Hippocampal formation (tissue), 2 donors: ENCODE results near the gene CDC23.
"Not testable (repeated sequence)": the region's sequence is repeated elsewhere in the genome, so short reads cannot be mapped to it uniquely, and the experiment has no call there.

Source experiments
- DNase-seq, 2 donors: peaks; one replicate each; lab custom pipeline; 2025; lab: John Stamatoyannopoulos, UW

The CDC23 gene, protein sequence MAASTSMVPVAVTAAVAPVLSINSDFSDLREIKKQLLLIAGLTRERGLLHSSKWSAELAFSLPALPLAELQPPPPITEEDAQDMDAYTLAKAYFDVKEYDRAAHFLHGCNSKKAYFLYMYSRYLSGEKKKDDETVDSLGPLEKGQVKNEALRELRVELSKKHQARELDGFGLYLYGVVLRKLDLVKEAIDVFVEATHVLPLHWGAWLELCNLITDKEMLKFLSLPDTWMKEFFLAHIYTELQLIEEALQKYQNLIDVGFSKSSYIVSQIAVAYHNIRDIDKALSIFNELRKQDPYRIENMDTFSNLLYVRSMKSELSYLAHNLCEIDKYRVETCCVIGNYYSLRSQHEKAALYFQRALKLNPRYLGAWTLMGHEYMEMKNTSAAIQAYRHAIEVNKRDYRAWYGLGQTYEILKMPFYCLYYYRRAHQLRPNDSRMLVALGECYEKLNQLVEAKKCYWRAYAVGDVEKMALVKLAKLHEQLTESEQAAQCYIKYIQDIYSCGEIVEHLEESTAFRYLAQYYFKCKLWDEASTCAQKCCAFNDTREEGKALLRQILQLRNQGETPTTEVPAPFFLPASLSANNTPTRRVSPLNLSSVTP

DNA sequence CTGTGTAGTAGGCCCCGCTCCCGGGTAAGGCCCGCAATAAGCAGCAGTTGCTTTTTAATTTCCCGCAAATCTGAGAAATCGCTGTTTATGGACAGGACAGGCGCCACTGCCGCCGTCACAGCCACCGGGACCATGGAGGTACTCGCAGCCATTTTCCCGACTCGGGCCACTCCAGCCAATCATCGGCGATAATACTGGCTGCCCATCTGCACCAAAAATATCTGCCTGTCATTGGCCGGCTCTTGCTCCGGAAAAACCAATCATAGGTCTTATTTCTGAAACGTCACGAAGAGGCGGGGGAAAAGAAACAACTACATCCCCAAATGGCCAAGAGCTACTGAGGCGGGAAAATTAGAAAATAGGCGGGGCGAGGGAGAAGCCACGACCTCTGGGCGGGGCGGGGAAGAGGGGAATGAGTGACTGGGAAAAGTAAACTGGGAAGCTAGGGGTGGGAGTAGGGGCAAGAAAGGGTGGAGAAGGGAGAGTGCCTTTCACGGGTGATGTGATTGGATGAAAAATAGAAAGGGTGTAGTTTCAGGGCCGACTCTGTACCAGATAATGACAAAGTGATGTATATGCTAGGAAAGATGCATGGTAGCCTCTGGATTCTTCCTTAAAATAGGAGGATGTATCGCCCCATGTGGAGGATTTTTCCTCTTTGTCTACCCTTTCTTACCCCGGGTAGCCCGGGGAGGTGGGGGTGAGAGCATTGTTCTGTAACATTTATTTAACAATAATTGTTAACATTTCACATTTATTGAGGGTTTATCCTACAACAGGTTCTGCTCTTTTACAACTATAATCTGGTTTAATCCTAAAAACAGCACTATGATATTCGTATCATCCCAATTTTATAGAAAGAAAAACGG lies at the start of gene CDC23:
TSS of gene CDC23 (minus strand) at position 163 of the 869 bp plus-strand sequence. CDS start at position 152, 11 bp downstream.
- DNase-seq, result peak; percentile 91 to 96

DNA sequence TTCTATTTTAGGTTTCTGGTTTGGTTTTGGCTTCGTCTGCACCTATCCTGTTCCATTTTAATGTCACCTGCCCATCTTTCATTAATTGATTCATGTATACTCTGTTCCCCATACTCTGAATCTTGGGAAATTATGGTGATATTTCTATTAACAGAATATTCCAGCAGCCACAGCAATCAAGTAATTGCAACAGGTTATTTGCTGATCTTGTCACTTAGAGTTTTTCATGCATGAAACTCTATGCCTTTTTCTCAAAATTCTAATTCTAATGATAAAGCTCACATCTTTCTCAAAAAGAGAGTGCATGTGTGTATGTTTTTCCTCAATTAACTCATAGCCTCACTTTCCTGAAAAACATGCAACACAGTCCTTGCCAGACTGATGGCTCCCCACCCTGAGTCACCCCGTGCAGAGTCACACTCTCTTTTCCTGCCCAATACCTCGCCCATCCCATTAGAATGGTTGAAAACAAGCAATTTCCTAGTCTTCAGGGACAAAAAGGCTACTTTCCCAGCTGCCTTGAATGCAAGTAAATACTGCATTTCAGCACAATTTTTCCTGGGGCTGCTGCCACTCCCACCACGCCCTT lies 45.7 kb upstream of the CDC23 start:
- DNase-seq, result no peak

DNA sequence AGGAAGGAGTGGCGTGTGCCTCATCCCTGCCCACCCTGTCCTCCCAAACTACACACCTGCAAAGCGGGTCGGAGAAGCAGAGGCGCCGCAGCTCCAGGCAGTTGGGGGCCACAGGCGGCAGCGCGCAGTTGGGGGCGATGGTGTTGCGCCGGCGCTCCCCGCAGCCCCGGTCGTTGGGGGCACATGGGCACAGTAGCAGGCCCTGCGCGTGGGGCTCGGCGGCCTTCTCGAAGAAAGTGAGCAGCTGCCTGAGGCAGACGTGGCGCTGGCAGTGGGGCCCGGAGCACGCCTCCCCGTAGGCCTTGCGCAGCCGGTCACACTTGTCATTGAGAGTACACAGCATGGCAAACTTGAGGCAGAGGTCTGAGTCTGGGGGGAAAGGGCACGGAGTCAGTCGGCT lies 44.5 kb upstream of the CDC23 start:
- DNase-seq, result no peak

DNA sequence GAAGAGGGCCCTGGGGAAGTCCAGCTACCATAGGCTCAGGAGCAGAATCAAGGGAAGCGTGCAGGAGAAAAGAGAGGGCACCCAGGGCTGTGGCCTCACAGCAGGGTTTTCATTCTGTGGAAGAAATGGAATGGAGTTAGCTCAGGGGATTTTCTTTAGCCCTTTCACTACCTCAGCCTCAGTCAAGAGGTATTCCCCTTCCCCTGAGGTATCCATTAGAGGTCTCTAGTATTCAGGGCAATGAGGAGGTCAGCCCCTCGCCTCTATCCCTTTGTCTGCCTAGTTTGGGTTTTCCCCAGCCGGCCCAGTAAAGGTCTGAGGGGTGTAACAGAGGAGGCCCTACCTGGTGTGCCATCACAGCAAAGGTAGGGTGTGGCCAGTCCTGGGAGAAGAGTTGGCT lies 39.8 kb upstream of the CDC23 start:
- no peak for DNase-seq

DNA sequence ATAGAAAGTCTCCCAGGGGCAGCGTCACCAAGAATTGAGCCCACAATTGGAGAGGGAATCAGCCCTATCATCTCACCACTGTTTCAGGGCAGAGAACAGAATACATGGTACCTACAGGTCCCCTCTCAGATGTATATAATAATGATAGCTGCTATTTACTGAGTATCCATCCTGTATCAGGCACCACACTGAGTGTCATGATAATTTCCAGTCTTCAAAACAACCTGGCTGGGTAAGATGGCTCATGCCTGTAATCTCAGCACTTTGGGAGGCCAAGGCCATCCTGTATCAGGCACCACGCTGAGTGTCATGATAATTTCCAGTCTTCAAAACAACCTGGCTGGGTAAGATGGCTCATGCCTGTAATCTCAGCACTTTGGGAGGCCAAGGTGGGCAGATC lies 34.7 kb upstream of the CDC23 start:
- DNase-seq, result not testable (repeated sequence)

DNA sequence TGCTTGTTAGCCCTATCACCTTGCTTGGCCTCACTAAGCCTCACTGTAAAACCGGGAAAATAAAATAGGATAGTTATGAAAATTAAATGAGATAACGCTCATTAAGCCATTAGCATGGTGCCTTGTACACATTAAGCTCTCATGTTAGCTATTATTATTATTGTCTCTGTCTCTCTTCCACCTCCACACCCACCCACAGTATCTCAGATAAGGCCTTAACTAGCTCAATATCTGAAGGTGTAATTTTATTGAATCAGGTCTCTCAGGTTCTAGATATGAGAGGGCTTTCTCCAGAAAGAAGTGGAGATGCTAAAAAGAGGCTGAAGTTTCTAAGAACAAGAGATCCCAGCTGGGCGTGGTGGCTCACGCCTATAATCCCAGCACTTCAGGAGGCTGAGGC lies 33.7 kb upstream of the CDC23 start:
- DNase-seq, result no peak

DNA sequence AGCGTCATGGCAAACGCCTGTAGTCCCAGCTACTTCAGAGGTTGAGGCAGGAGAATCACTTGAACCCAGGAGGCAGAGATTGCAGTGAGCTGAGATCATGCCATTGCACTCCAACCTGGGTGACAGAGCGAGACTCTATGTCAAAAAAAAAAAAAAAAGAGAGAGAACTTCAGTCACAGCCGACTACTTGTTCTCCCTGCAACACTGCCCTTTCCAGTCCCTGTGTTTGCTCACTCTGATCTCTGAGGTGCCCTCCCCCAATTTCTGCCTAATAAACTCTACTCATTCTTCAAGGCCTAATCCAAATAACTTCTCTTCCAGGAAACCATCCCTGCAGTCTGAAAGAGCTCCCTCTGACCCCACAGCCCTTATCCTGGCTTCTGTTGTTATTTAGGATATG lies 33.2 kb upstream of the CDC23 start:
- no peak for DNase-seq

DNA sequence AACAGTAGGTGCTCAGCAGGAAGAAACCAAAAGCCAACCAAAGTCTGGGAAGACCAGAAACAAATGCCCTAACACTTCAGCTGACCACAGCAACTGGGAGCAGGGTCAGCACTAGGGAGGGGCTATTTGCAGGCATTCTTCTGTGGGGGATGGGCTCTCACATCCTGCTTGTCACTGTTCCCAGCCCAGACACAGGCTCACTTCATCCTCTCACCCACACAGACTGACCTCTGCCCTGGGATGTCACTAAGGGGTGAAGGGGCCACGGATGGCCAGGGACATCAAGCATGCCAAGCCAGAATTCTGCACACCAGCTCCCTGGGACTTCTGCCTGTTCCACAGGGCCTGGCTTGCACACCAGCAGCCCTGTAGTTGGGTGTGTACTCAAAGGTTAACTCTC lies 32.6 kb upstream of the CDC23 start:
- no peak for DNase-seq

DNA sequence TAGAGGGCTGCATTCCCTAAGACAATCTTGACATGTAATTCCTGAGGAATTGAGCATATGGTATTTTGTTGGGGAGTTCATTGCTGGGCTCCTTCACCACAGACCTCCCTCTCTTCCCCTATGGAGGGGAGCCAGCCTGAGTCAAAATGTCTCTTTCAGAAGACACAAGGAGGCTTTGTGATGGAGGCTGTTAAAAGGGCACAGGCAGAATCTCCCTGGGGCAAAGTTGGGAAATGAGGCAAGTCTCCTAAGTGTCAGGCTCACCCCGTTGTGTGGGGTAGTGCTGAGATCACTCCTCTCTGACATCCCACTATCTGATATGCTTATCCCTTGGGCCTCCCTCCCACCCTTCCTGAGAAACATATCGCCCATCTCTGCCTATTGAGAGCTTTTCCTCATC lies 30.7 kb upstream of the CDC23 start:
- DNase-seq, result peak in 1 of 2 donors; percentile 9

DNA sequence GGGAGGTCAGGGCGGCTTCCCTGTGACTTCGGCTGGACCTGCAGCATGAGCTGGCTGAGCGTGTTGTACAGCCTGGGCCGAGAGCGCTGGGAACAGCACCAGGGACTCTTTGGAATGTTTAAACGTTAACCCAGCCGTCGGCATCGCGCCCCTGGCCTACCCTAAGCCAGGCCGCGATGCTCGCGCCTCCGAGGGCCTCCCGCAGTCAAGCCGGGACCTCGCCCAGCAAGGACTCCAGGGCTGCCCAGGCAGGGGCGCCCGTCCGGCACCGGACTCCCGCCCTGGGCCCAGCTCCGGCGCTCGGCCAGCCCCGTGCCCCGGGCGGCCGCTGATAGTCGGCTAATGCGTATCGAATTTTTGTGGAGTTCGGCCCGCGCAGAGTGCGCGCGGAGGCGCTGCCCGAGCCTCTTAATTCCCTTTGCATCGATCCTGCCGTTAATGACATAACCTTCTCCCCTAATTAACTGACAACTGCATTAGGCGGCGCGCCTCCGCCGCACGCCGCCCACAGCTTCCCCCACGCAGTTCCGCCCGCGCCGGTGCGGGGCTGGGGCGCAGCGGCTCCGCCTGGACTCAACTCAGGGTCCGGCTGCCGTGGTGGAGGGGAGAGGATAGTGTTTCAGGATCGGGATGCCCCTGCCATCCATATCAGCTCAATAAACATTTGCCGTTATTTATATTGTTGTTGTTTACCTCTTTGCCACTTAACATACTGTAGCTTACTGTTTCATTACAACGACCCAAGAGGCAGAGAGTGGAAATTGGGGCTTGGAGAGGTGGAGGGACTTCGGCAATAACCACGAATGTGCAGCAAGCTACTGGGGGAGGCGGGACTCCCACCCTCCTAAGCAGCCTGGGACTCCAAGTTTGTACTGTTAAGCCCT lies 28.8 kb upstream of the CDC23 start:
- peak in 1 of 2 donors; percentile 7 for DNase-seq

DNA sequence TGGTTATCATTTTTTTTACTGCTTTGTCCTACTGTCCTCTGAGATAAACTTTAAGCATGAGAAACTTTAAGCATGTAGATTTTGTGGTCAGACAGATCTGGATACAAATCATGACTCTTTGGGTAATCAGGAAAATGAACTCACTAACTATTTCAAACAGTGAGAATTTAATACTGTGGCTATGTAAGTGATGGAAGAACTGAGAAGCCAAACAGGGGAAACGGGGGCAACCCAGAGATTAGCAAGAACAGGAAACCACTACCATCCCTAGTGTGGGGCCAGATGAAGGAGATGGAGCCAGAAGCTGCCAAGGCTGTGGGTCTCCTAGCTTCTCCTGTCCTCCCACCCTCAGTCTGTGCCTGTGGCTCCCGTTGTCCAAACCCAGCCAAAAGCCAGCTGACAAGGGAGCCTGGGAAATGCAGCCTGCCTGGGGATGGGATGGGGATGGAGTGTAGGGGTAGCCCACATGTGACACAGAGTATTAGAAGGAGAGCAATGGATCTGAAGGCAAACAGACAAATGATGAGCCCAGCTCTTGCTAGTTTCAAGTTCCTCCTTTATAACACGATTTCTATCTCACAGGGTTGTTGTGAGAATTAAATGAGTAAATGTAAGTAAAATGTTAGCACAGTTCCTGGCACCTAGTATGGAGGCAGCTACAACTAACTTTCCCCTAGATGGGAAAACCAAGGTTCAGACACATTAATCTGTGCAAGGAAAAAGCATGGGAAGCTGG lies 27.7 kb upstream of the CDC23 start:
- DNase-seq, result no peak

DNA sequence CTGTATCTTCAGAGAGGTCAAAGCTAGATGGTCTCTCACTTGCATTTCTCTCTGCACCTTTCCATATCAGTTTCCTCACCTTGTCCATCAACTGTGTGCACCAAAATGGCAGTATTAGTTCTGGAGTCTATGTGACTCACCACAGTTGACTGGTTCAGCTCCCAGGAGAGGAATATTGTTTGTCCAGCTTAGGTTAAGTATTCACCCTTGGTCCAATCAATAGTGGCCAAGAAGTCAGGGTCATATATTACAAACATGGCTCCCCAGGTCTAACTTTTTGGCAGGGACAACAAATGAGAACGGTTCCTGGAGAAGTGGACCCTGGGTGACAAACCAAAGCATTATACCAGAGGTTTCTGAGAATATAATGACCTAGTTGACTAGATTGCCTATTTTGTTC lies 24.9 kb upstream of the CDC23 start:
- no peak for DNase-seq

DNA sequence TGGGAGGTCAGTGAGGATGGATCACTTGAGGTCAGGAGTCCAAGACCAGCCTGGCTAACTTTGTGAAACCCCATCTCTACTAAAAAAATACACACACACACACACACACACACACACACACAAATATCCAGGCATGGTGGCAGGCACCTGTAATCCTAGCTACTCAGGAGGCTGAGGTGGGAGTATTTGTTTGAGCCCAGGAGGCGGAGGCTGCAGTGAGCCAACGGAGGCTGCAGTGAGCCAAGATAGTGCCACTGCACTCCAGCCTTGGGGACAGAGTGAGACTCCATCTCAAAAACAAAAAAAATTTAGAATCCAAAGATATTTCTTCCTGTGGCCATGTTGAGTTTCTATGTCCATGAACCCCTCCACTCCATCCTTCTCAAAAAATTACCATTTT lies 21.5 kb upstream of the CDC23 start:
- DNase-seq, result no peak

DNA sequence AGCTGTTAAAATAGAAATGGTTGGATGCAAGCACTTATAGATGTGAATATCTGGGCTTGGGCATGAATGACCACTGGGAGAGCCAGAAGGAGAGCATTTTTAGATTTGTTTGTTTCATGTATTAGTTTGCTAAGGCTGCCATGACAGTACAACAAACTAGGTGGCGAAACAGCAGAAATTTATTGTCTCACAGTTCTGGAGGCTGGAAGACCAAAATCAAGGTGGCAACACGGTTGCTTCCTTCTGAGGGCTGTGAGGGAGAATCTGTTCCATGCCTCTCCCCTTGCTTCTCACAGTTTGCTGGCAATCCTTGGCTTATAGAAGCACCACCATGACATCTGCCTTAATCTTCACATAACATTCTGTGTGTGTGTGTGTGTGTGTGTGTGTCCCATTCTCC lies 20.2 kb upstream of the CDC23 start:
- DNase-seq, result no peak

DNA sequence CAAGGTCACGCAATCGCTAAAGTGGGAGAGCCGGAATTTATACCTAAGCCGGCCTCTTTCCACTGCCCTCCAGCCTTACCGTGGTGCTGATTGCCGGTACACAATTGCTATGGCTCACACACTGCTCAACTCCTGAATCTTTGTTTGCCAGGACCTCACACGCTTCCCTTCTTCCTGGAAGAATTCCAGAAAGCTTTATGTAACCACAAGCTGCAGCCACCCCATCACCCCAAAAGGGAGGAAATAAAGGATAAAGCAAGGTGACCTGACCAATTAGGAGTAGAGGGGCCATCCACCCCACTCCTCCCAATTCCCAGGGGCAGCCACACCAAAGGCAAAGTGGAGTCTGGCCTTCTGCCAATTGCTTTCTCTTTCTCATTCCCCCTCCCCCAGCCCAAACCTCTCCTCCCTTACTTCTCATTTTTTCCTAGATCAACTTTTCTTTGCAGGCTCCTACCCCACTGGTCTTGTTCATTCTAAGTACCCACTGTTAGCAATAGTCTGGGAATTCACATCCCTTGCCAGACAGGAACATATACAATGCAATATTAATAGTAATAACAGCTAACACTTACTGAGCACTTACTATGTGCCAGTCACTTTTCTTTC lies 18.0 kb upstream of the CDC23 start:
- no peak for DNase-seq

DNA sequence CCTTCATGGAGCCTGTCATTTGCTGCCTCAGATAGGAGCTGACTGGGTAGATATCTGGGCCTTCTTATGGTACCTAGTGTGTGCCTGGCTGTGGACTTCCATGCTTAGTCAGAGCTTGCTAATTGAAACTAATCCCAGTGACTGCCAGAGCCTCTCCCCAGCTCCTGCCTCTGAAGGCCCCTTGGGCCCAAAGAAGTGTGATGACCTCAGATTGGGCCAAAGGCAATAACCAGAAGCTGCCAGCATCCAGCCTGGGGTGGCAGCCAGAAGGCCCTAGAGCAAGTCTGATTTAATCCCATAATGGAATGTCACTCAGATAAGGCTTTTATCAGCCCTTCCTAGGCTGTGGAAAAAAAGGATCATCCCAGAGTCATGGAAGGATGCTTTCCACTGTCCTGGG lies 17.1 kb upstream of the CDC23 start:
- DNase-seq, result no peak

DNA sequence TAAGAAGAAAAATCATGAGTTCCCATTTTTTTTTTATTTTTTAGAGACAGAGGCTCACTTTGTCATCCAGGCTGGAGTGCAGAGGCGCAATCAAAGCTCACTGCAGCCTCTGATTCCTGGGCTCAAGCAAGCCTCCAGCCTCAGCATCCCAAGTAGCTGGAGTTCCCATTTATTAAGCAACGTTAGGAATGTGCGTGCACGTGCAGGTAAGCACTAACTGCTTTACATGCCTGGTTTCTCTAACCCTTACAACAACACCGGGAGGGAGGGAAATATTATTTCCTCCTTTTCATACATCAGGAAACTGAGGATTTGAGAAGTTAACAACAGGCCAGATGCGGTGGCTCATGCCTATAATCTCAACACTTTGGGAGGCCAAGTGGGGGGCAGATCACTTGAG lies 16.3 kb upstream of the CDC23 start:
- DNase-seq, result no peak

DNA sequence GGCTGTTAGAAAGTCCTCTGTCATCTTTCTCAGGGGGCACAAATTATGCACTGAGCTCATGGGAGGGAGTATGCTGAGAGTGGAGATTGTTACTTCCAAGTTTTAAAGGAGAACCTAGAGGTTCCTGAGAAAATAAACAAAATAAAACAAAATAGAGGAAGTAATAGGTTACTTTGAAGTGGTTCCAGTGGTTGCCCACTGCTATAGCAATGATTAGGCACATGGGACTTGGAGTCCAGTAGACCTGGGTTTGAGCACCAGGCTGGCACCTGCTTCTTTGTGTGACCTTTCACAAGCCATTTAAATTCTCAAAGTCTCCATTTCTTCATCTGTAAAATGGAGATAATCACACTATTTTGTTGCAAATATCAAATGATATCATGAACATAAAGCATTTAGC lies 13.8 kb upstream of the CDC23 start:
- no peak for DNase-seq

DNA sequence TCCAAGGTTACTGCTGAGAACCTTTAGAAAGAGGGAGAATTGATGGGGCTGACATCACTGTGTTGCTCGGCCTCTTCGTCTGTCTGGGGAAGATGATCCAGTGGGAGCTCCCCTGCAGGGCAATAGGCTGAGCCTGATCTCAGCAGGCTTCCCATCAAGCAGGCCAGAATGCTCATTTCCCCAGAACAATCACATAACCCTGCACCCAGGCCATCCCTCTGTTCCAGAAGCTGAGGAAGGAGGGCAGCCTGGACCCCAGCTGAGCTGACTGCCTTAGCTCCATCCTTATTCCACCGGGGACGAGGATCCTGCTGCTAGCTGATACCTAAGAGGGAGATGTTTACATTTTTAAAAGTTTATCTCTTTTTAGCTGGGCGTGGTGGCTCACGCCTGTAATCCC lies 11.6 kb upstream of the CDC23 start:
- DNase-seq, result no peak

DNA sequence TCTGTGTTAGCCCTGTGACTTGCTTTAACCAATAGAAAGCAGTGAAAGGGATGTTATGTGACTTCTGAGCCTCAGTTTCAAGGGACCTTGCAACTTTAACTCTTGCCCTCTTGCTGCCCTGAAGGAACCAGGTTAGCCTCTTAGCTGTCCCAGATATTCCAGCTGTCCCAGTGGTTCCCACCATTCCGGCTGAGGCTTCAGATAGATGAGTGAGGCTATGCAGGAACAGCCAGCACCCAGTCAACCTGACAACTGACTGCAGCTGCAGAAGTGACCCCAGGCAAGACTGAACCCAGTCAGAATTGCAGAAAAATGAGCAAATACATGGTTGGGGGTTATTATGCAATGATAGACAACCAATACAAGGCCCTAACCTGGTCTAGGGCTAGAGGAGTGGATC lies 10.4 kb upstream of the CDC23 start:
- DNase-seq, result no peak
